Esophagus muscularis mucosa (tissue), 4 donors: ENCODE measurements around the gene MAN1C1.

Experiments
- CTCF ChIP-seq, 3 experiments: fragments of 200-600 bp in 2 of 3; fragments of 450-650 bp in 1 of 3; sonication (generic) in 2 of 3; IDR thresholded peaks; one replicate each; pipeline ENCODE4 v1.5.1; 2017 to 2019; ENCODE audit warnings: antibody characterized with exemption in 3 of 3, mild to moderate bottlenecking in 2 of 3, moderate library complexity in 1 of 3
- EP300 ChIP-seq: sonication (generic); formaldehyde crosslinking; IDR thresholded peaks from one replicate; pipeline ENCODE4 v1.6.1; 2017; ENCODE audit warnings: antibody characterized with exemption
- POLR2A ChIP-seq: fragments of 450-650 bp; IDR thresholded peaks from one replicate; pipeline ENCODE4 v1.6.1; 2017; ENCODE audit warnings: antibody characterized with exemption, moderate library complexity, mild to moderate bottlenecking, low read depth
- POLR2AphosphoS5 ChIP-seq, 2 donors: sonication (generic); formaldehyde crosslinking; IDR thresholded peaks; one replicate each; pipeline ENCODE4 v1.6.1; 2017; ENCODE audit warnings: antibody characterized with exemption in 2 of 2

GRCh38 chr1:25702101-25702775, 85.6 kb downstream of the MAN1C1 start:
- TF ChIP-seq CTCF (IDR thresholded peaks at IDR 0.05) (no peak), EP300 (no peak), POLR2A (no peak), POLR2AphosphoS5 (IDR thresholded peaks at IDR 0.05) (no peak)
